GM13976 (cell line): ENCODE data around the gene CBX8.

Experiments
- DNase-seq: peaks from one replicate; pipeline ENCODE4 v3.0.0; 2012; ENCODE audit warnings: low spot score
- in situ Hi-C: fragments of 300-500 bp; cut with MboI; formaldehyde crosslinking; loops from one replicate; pipeline ENCODE4 v1.12.0; 2022; ENCODE audit warnings: low sequenced_read_pairs, mixed read lengths, inconsistent platforms; ENCODE audit not compliant: unreplicated experiment
- TF ChIP-seq, protein P1 (sequence below): IDR thresholded peaks from 2 replicates; pipeline ENCODE4 v1.5.1; 2012; ENCODE audit warnings: borderline replicate concordance, mild to moderate bottlenecking; ENCODE audit not compliant: insufficient read depth; ENCODE audit errors: extremely low read depth, missing control alignments, control extremely low read depth

Gene CBX8

DNA sequence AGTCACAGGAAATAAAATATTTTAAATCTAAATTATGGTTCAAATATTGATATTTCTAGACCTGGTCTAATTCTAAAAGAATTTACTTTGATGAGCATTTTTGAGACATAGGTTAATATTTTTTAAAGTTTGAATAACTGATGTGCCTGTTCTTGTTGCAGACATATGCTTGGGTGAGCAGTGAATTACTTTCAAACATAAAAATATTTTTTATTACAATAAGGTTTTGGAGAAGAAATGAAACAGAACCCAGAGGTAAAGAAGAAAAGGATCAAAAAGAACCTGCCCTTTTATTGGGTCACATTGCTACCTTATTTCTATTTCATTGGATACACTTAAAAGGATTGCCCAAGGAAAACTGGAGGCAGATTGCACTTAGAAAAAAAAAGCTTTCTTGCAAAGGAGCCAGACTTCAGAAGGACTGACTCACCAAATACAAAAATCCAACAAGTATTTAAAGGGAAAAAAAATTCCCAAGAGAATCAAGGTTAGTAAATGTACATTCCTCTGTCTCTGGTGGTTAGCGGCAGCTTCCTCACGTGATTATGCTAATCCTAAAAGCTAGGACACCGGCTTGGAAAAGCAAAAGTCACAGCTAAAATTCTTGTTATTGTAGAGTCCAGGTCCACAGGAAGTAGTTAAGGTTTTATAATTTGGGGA lies 47.6 kb downstream of the CBX8 start:
- DNase-seq: no peak
- TF ChIP-seq, protein P1, sequence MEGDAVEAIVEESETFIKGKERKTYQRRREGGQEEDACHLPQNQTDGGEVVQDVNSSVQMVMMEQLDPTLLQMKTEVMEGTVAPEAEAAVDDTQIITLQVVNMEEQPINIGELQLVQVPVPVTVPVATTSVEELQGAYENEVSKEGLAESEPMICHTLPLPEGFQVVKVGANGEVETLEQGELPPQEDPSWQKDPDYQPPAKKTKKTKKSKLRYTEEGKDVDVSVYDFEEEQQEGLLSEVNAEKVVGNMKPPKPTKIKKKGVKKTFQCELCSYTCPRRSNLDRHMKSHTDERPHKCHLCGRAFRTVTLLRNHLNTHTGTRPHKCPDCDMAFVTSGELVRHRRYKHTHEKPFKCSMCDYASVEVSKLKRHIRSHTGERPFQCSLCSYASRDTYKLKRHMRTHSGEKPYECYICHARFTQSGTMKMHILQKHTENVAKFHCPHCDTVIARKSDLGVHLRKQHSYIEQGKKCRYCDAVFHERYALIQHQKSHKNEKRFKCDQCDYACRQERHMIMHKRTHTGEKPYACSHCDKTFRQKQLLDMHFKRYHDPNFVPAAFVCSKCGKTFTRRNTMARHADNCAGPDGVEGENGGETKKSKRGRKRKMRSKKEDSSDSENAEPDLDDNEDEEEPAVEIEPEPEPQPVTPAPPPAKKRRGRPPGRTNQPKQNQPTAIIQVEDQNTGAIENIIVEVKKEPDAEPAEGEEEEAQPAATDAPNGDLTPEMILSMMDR: no peak
- in situ Hi-C loops: no loop called here

DNA sequence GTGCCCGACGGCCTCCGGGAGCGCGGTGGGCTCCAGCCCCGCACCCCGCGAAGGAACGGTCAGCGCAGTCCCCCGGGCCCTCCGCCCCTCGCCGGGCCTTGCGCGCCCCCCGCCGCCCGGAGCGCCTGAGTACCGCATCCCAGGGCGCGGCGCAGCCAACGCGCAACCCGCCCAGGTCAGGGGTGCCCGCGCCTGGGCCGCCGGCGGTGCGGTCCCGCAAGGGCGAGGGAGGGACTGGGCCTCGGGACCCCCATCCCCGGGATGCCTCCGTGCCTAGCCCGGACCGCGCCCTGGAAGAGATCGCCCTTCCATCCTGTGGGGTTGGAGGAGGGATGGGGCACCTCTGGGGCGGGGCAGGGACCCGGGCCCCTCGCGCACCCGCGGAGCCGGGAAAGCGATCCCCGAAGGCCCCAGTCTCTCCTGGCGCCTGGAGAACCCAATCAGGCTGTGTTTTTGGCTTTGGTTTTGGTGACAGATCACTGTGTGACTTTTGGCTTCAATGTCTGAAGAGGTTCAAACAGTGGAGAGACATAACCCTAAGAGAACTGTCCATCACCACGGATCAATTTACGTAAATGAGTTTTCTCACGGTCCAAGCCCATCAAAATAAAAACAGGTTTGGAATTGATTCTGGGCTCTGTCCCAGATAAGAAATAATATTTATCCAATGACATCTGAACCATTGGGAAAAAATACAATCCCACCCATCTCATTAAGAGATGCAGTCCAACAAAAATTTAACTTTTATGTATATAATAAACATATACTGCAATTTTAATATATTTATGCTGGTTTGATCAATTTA lies 48.4 kb downstream of the CBX8 start:
- in situ Hi-C loops: no loop called here
- TF ChIP-seq, protein P1: no peak
- no peak for DNase-seq

DNA sequence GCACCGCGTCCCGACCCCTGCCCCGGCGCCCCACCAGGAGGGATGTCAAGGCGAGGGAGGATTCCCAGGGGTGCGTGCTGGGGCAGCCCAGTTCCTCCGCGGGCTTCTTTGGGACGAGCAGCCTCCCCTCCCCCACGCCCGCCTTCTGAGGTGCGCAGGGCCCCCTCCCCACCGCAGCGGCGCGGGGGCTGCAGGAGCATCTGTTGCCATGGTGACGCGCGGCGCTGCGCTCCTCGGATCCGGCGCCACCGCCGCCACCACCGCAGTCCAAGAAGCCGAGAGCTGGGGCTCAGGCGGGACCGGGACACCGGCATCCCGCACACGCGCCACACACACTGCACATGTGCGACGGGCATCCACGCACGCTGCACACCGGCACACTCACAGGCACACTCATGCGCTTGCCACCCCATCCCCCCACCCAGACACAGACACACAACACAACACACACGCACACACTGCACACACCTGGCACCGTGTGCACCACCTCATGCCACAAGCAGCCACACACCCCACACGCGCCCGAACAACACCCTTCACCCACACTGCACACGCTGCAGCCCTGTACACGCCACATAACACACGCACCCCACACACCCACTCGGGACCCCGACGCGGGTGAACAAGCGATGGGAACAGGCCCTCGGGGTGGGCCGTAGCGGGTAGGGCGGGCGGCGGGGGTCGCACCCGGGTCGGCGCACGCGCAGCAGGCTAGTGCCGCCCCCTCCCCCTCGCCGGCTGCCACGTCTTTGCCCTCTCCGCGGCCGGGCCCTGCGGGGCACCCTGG lies 49.2 kb downstream of the CBX8 start:
- DNase-seq: no peak
- in situ Hi-C loops: no loop called here

DNA sequence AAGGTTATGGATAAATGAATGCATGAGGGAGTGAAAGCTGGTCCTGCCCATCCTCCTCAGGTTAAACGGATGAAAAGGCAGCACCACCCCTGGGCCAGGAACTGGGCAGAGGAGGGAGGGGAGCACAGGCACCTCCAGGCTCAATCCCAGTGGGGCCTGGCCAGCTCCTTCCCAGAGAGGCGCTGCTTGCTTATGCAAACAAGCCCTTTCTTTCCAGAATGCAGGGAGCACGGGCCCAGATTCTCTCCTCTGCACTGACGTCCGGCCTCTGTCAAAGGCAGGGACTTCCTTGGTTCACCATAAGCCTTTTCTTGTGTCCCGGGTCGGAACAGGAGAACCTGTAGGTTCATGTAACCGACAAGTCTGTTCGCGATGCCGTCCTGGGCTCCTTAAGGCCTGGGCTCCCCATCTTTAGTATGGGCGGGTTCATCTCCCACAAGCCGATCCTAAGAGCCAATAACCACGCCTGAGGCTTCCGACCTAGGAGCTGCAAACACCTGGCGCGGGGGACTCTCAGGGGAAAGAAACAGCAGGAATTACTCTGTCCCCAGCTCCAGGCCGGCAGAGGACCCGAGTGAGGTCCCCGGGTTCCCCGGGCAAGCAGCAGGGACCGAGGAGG lies 49.9 kb downstream of the CBX8 start:
- TF ChIP-seq, protein P1: no peak
- in situ Hi-C loops: no loop called here
- no peak for DNase-seq

More for the DNA sequence above, 49.2 kb downstream of the CBX8 start:
- TF ChIP-seq, protein P1: no peak

DNA sequence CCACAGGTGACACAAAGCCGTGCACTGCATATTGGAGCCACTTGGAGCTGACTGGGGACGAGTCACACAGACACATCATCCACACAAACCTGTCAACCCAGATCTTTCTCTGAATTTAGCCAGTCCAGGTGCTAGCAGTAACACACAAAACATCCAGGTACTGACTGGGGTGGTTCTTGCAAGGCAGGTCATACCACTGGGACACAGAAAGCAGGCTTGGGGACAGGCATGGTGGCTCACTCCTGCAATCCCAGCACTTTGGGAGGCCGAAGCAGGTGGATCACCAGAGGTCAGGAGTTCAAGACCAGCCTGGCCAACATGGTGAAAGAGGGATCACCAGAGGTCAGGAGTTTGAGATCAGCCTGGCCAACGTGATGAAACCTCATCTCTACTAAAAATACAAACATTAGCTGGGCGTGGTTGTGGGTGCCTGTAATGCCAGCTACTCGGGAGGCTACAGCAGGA lies 51.2 kb downstream of the CBX8 start:
- TF ChIP-seq, protein P1: no peak
- DNase-seq: no peak
- in situ Hi-C loops: no loop called here

DNA sequence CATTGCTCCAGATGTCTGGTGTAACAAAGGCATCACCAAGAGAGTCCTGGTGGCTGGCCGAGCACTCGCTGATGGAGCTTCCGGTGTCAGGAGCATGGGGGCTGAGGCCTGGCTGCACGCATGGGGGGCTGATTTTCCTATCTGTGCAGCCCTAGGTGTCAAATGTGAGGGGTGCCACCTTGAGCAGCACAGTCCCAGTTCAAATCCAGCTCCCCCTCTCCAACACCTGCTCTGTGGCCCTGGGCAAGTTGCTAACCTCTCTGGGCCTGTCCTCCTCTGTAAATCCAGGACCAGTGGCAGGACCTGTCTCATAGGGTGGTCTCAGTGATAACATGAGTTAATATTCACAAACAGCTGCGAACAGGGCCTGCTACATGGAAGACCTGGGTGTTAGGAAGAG lies 53.3 kb downstream of the CBX8 start:
- TF ChIP-seq, protein P1: no peak
- DNase-seq: no peak
- in situ Hi-C loops: no loop called here
